Measurements from ENCODE around the gene GHDC. TPM values are rescaled to one million over a fixed set of nuclear protein-coding genes. Genes with fewer than 3 reads are reported as not detected.
"Not testable (repeated sequence)": the region's sequence is repeated elsewhere in the genome, so short reads cannot be mapped to it uniquely, and the experiment has no call there.

GHDC gene
- total RNA-seq, 4 donors from 2014 or later = 18.8 to 30.8 (median 21.8) TPM

DNA sequence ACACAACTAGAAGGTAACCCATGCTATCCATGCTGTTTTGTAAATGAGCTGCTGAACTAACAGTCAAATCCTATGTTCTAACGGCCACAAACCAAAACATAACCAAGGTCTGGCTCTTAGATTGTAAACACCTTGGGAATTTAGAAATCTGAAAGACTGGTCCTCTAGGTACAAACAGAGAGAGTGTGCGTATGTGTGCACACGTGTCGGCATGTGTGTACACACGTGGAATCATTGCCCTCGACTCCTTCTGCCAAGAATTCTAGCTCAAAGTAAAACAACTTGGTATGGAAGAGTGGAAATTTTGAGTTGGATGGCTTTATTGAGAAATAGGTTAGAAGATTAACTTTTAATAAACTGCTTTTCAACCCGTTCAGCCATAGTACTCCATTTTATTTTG lies 18.1 kb upstream of the GHDC start:
- no peak overlapping the region for H3K4me3 ChIP-seq
- H3K4me1 ChIP-seq = peaks cover 0 to 15% (median 0%) of the 10 kb centered on the region in 3 donors
- ATAC-seq = peak; percentile 44
- WGBS, 2 donors (ENCODE audit: low coverage in 1 of 2) = 45 to 74% methylated on average over 7 of the region's 7 CpGs
- peaks cover 0 to 100% of the 10 kb centered on the region in 2 donors for H3K36me3 ChIP-seq
- H3K27ac ChIP-seq = peak overlapping the region in 3 of 4 donors; percentile 57 to 60 (median 57)
- no peaks in the 10 kb centered on the region for H3K9me3 ChIP-seq
- TF ChIP-seq EP300 (IDR thresholded peaks at IDR 0.05) (no peak), POLR2AphosphoS5 (IDR thresholded peaks at IDR 0.05) (peak; percentile 47)
- no peaks in the 10 kb centered on the region for H3K27me3 ChIP-seq

- peaks cover 0 to 15% (median 0%) of the 10 kb centered on the region in 3 donors for H3K4me1 ChIP-seq
- H3K36me3 ChIP-seq = peaks cover 0 to 100% of the 10 kb centered on the region in 2 donors
- H3K27ac ChIP-seq = peak overlapping the region in 3 of 4 donors; percentile 57 to 60 (median 57)
- 20 to 30% methylated on average over 1 to 3 of the region's 9 CpGs for WGBS, 2 donors (ENCODE audit: low coverage in 1 of 2)
- H3K9me3 ChIP-seq, H3K27me3 ChIP-seq, H3K4me3 ChIP-seq: not testable (repeated sequence)
- TF ChIP-seq POLR2AphosphoS5 (IDR thresholded peaks at IDR 0.05) = peak; percentile 39
- ATAC-seq = peak; percentile 90
Measured at GRCh38 chr17:42211921-42212341, 17.6 kb upstream of the GHDC start.

DNA sequence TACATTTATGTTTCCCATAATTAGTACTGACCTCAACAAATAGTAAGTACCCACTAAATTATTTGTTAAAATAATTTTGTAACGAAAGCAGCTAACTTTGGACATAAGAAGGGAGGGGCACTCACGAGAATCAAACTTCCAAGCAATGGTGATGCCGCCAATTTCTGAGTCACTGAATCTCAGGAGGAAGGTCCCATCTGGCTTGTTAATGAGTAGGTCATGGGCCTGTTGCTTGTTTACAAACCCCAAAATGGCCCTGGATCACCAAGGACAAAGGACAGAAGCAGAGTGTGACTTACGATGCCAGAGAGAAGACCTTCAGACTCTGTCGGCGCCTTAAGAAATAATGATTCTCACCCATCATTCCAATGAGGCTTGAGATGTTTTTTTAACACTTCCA lies 15.8 kb upstream of the GHDC start:
- Histone ChIP-seq H3K27ac (no peak overlapping the region), H3K4me1 (peaks cover 0 to 15% (median 0%) of the 10 kb centered on the region in 3 donors), H3K27me3 (no peaks in the 10 kb centered on the region), H3K4me3 (no peak overlapping the region), H3K9me3 (no peaks in the 10 kb centered on the region), H3K36me3 (peaks cover 0 to 100% of the 10 kb centered on the region in 2 donors)
- no peak for TF ChIP-seq EP300 (IDR thresholded peaks at IDR 0.05)
- no peak for TF ChIP-seq CTCF (IDR thresholded peaks at IDR 0.05)
- TF ChIP-seq POLR2AphosphoS5 (IDR thresholded peaks at IDR 0.05) = no peak
- no peak for TF ChIP-seq POLR2A (IDR thresholded peaks at IDR 0.05)
- ATAC-seq = no peak
- 66 to 77% methylated on average over 3 to 6 of the region's 6 CpGs for WGBS, 2 donors (ENCODE audit: low coverage in 1 of 2)

GRCh38 chr17:42206153-42206612 lies 11.9 kb upstream of the GHDC start:
- WGBS, 2 donors (ENCODE audit: low coverage in 1 of 2) = 72% methylated on average over 7 of the region's 8 CpGs; no CpG with 5 or more reads in 1 of the 2 donors
- H3K4me1 ChIP-seq, H3K9me3 ChIP-seq, H3K27ac ChIP-seq, ATAC-seq, H3K4me3 ChIP-seq, H3K27me3 ChIP-seq: not testable (repeated sequence)
- H3K36me3 ChIP-seq = peaks cover 0 to 100% of the 10 kb centered on the region in 2 donors

DNA sequence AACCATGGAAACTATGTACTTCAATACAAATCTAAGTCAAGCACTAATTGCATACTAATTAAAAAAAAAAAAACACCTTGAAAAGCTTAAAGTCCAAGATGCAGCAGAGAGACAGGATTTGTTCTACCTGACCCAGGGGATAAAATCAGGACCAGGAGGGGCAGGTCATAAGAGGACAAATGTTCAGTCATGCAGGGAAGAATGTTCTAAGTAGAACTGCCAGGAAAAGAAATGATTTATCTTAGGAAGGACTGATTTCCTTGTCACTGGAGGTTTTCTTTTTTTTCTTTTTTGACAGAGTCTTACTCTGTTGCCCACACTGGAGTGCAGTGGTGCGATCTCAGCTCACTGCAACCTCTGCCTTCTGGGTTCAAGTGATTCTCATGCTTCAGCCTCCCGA lies 9.1 kb upstream of the GHDC start:
- Histone ChIP-seq H3K4me1 (no peaks in the 10 kb centered on the region), H3K27me3 (no peaks in the 10 kb centered on the region), H3K9me3 (no peaks in the 10 kb centered on the region), H3K36me3 (peaks cover 0 to 98% of the 10 kb centered on the region in 2 donors), H3K27ac (peak overlapping the region in 1 of 4 donors; percentile 38), H3K4me3 (no peak overlapping the region)
- no peak for ATAC-seq
- 100% methylated on average over 1 to 2 of the region's 2 CpGs for WGBS, 2 donors (ENCODE audit: low coverage in 1 of 2)
- TF ChIP-seq POLR2AphosphoS5 (IDR thresholded peaks at IDR 0.05) (no peak), EP300 (IDR thresholded peaks at IDR 0.05) (no peak), POLR2A (IDR thresholded peaks at IDR 0.05) (no peak), CTCF (IDR thresholded peaks at IDR 0.05) (no peak)

- peak overlapping the region in 1 of 4 donors; percentile 38 for H3K27ac ChIP-seq
- ATAC-seq = no peak
- H3K4me1 ChIP-seq = no peaks in the 10 kb centered on the region
- no peaks in the 10 kb centered on the region for H3K9me3 ChIP-seq
- TF ChIP-seq POLR2AphosphoS5 (IDR thresholded peaks at IDR 0.05) (no peak), EP300 (IDR thresholded peaks at IDR 0.05) (no peak), CTCF (IDR thresholded peaks at IDR 0.05) (no peak), POLR2A (IDR thresholded peaks at IDR 0.05) (no peak)
- 92 to 100% methylated on average over 2 to 5 of the region's 5 CpGs for WGBS, 2 donors (ENCODE audit: low coverage in 1 of 2)
- H3K36me3 ChIP-seq = peaks cover 0 to 91% of the 10 kb centered on the region in 2 donors
- no peaks in the 10 kb centered on the region for H3K27me3 ChIP-seq
- no peak overlapping the region for H3K4me3 ChIP-seq
Measured at GRCh38 chr17:42202696-42203095, 8.4 kb upstream of the GHDC start.
